Endometrial microvascular endothelial cells (primary cell): ENCODE measurements around the gene ZFP91. TPM values are rescaled to one million over a fixed set of nuclear protein-coding genes. Genes with fewer than 3 reads are reported as not detected.

Experiments used
- in situ Hi-C: cut with HindIII; loops from 2 replicates; pipeline ENCODE4 v1.10.0; 2017; ENCODE audit warnings: low sequenced_read_pairs, low pct_unique_long_range_greater_than_20kb; ENCODE audit errors: inconsistent ontology term
- total RNA-seq: library from RNA; depleted of rRNA; stranded (reverse); fragments of >200 nt; gene quantifications from one replicate; pipeline ENCODE4 v1.2.3, GENCODE V29; 2015; ENCODE audit errors: inconsistent ontology term

The ZFP91 gene
- total RNA-seq, 1 donor from 2014 or later: 47.2 TPM

DNA sequence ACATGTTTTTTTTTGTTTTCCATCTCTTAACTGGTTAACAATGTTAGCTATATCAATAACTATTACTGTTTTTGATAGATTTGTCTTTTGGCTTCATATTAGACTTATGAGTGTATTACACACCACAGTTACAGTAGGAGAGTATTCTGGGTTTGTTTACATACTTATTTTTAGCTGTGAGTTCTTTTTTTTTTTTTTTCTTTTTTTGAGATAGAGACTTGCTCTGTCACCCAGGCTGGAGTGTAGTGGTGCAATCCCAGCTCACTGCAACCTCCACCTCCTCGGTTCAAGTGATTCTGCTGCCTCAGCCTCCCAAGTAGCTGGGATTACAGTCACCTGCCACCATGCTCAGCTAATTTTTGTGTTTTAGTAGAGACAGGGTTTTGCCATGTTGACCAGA, 71.6 kb downstream of the ZFP91 start:
- in situ Hi-C loops: no loop called here

DNA sequence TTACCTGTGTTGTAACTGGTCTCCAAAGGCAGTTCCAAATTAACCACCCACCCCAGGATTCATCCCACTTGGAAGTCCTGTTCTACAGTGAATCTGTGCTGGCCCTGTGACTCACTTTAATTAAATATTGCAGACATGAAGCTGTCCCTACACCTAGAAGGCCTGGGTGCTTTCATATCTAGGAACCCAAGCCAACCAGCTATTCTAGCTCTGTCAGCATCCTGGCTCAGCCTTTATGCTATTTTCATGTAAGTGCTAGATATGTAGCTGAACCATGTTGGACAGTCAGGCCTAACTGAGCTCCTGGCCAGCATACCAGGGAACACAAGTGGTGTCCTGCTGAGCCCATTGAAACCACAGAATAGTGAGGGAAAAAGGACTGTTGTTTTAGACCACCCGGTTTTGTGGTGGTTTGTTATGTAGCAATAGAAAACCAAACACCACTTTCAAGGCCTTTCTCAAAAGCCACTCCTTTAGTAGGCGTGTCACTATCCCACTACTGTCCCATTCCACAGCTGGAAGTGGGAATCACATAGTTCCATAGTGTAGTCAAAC, 73.9 kb downstream of the ZFP91 start:
- in situ Hi-C loops: no loop called here

DNA sequence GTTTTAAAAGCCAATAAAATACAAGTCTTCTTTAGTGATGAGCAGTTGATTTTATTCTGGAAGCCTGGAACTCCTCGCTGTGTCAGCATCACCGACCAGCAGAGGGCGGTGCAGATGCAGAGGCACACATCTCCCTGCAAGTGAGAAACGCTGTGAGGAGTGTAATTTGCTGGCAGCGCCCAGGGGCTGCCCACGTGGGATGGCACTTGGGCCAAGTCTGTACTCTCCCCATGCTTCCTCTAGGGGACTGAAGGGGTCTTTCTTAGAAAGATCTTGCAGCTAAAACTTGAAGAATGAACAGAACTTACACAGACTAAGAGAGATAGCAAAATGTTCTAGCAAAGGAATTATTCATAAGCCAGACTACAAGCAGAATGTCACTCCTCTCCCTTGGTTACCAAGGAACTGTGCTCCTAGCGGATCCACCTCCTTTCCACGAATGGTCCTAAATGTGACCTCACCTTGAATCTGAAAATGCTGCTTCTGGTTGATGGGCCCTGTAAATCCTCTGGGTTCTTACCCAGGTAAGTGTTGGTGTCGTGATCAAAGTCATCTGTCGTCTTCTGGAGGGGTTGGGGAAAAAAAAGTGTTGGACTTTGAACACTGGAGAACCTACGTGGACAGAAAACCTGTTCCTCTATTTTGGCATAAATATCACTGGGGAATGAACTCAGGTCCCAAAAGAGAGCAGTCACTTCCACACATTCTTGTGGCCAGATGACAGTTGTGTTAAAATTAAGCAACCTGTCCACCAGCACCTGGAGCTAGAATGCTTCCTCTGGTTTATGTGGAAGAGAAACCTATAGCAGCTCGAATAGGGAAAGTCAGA, 75.4 kb downstream of the ZFP91 start:
- in situ Hi-C loops: no loop called here

DNA sequence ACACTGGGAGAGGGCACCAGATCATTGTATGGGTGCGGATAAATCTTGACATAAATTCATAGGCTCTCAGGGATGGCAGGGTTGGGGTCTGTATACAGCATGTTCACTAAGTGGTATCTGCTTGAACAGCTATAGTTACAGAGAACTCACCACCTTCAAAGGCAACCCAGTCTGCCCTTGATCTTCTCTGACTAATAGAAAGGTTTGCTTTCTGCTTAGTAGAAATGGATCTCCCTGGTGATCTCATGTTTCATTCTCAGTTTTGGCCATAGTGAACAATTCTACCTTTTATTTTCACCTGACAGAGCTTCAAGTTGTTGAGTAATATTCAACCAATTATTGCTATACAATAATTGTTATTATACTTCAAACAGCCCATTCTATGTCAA, 76.0 kb downstream of the ZFP91 start:
- in situ Hi-C loops: no loop called here

DNA sequence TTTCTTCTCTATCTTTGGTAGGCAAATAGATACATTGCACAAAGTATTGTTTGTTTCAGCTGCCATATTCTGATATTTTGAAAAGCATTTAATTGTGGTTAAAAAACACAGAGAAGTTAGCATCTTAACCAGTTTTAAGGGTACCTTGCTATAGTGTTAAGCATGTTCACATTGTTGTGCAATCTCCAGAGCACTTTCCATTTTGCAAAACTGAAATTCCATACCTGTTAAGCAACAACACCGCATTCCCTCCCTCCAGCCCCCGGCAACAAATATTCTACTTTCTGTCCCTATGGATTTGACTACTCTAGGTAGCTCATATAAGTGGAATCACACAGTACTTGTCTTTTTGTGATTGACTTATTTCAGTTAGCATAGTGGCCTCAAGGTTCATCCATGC, 77.5 kb downstream of the ZFP91 start:
- in situ Hi-C loops: no loop called here

DNA sequence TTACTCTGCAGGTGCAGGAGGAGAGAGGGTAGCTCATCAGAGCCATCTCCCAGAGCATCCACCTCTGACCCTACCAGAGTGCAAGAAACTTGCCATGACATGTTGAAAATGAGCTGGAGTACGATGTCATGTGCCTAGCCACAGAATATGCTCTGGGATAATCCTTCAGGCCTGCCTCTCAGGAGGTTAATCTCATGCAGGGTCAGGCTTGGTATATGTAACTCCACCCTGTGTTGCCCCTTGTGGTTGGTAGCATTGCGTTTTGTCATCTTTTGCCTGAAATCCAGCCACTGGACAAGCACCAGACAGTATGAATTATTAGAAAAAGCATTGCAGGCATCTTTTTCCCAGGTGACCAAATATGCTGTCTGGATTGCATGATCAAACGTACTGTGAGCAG, 79.8 kb downstream of the ZFP91 start:
- in situ Hi-C loops: no loop called here

DNA sequence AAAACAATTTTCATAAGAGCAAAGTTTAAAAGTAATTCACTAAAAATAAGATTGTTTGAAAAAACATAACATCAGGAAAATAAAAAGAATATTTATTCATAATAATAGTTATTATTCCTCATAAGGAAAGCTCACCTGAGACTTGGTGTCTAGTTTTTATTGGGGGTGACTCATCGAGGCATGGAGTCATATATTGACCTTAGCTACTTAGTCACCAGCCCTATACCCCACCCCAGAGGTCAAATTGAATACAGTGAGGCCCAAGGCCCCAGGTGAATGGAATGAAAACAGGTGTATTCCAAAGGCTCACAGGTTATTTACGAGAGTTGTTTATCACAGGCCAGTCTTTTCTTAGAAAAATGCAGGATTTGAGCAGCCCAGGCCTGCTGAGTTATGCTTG, 80.5 kb downstream of the ZFP91 start:
- in situ Hi-C loops: no loop called here

DNA sequence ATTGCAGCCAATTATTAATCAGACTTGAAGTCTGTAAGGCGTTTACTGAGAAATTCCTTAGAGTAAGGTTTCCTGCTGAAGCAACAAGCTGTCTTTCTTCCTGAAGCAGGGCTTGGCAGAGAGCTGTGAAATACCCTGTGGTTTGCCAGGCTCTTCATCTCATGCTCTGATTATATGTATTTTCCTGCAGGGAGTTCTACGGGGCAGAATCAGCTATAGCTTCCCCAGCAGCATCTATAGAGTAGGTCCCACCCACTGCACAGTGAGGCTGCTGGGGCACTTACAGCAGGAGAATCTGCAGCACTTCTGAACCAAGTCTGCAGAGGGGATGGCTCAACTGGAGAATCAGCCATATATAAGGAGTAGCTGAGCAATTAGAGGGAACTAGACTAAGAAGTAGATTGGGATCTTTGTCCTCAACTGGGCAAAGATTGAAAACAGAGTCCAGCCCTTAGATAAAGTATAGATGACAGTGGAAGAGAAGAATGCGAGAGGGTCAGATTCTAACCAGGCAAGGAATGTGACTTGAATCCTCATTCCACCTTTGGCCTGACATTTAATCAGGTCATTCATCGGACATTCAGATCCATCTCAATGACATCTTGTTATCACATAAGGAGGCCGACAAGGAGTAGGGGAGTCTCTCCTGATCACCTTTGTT, 81.2 kb downstream of the ZFP91 start:
- in situ Hi-C loops: no loop called here

Other genes starting within 250 kb of the ZFP91 start
- gene OR5B17, start 220.0 kb upstream of the ZFP91 start, total RNA-seq: not detected
- gene OR5B3, start 172.2 kb upstream of the ZFP91 start, total RNA-seq: not detected
- not detected for gene OR5B2, start 150.9 kb upstream of the ZFP91 start, total RNA-seq
- gene OR5B12, start 136.8 kb upstream of the ZFP91 start, total RNA-seq: not detected
- not detected for gene OR5B21, start 71.0 kb upstream of the ZFP91 start, total RNA-seq
- gene LPXN, start 3.2 kb upstream of the ZFP91 start, total RNA-seq: 38.0 TPM
- gene CNTF, start 43.6 kb downstream of the ZFP91 start, total RNA-seq: 0.65 TPM
- gene GLYAT, start 152.9 kb downstream of the ZFP91 start, total RNA-seq: not detected